Activated CD4-positive, alpha-beta memory T cell treated with anti-CD3 and anti-CD28 coated beads for 36 hours (primary cell): ENCODE data around the gene MAB21L4. TPM values are rescaled to one million over a fixed set of nuclear protein-coding genes. Genes with fewer than 3 reads are reported as not detected.
A peak's percentile ranks its signal among the peaks of the same experiment; 100 is the strongest.

Source experiments
- CTCF ChIA-PET: fragments of 350-600 bp; sonication (Branson Sonifier 250); formaldehyde crosslinking; loops from one replicate; lab custom pipeline; 2021; ENCODE audit warnings: antibody characterized with exemption, inconsistent platforms; lab: Charles Lee
- POLR2A ChIA-PET: fragments of 350-600 bp; sonication (Branson Sonifier 250); formaldehyde crosslinking; loops from one replicate; lab custom pipeline; 2021; ENCODE audit warnings: antibody characterized with exemption; lab: Charles Lee
- DNase-seq: peaks from one replicate; pipeline ENCODE4 v3.0.0-alpha.2; 2020
- H3K27ac Mint-ChIP-seq: one replicate; pipeline ENCODE4 v1.8.0; 2021; ENCODE audit warnings: mixed read lengths
- H3K27me3 Mint-ChIP-seq: one replicate; pipeline ENCODE4 v1.8.0; 2021; ENCODE audit warnings: mixed read lengths
- H3K36me3 Mint-ChIP-seq: one replicate; pipeline ENCODE4 v1.8.0; 2021; ENCODE audit warnings: mixed read lengths
- H3K4me1 Mint-ChIP-seq: one replicate; pipeline ENCODE4 v1.8.0; 2021; ENCODE audit warnings: low read depth, mixed read lengths
- H3K4me3 Mint-ChIP-seq: one replicate; pipeline ENCODE4 v1.8.0; 2021; ENCODE audit warnings: mild to moderate bottlenecking, mixed read lengths
- H3K9me3 Mint-ChIP-seq: one replicate; pipeline ENCODE4 v1.8.0; 2021; ENCODE audit warnings: mixed read lengths
- intact Hi-C: fragments of 100-400 bp; cut with micrococcal nuclease; formaldehyde crosslinking; loops from one replicate; pipeline ENCODE4 v1.15.1; 2023
- total RNA-seq, 2 experiments: library from RNA; stranded (reverse); gene quantifications; one replicate each; pipeline ENCODE4 v1.2.3, GENCODE V29; 2021

Gene MAB21L4
- not detected for total RNA-seq

DNA sequence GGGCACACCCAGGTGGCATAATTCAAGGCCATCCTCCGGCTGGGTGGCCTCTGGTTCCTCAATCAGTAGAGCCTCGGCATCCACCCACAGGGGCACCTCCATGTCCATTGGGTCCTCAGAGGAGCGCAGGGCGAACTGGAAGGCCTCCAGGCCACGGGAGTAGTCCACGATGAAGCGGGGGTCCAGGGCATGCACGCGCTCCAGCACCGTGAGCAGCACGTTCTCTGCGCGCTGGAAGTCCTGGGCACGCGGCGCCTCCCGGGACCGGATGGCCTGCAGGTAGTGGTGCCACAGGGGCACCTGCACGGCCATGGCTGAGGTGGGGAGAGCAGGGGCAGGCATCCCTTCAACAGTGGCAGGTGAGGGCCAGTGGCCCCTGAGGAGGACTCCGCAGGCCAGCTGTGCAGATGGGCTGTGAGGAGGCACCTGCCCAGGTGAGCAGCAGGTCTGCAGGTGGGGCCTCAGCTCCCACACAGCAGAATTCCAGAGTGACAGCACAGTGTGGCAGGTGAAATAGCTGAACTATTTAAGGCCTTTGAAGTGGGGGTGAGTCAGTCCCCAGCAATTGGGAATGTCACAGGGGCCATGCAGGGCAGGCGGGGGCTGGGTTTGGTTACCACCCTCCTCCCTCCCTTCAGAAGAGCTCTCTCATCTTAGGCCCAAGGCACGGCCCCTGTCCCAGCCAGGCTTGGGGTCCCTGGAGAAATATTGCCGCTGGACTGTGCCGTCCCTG is at the start of gene MAB21L4:
MAB21L4 (minus strand) TSS at position 501 of the 733 bp plus-strand sequence; CDS start at position 342, 159 bp downstream.
- H3K27me3 Mint-ChIP-seq: no peaks in the 10 kb centered on the region
- H3K4me3 Mint-ChIP-seq: no peak within 1 kb of the TSS
- POLR2A ChIA-PET: no interaction called here
- no peak for DNase-seq
- intact Hi-C loops: no loop called here
- H3K27ac Mint-ChIP-seq: no peak within 1 kb of the TSS
- CTCF ChIA-PET: no interaction called here
- no peaks in the 10 kb centered on the region for H3K4me1 Mint-ChIP-seq
- no peaks in the 10 kb centered on the region for H3K9me3 Mint-ChIP-seq
- no peaks in the 10 kb centered on the region for H3K36me3 Mint-ChIP-seq

DNA sequence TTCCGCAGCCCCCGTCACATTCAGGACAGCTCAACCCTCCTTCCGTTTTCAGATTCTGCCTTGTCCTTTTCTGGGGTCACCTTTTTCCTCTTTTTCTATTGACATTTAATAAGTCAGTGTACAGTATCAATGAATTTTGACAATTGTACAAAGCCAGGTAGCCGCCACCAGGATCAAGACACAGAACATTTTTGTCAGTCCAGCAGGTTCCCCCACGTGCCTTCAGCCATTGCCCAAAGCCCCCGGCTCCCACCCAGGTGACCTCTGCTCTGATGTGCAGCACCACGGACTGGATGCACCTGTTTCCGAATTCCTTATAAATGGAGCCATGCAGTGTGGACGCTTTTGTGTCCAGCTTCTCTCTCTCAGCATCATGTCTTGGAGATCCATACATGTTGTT is 40.1 kb upstream of the MAB21L4 start:
- peak; percentile 2 for DNase-seq
- ChIA-PET POLR2A (no interaction called here), CTCF (interaction anchor here (1.0 kb wide), 1 partner anchor 22 kb away, joined by 3 read pairs; no protein-coding TSS in a partner anchor)
- H3K36me3 Mint-ChIP-seq: no peaks in the 10 kb centered on the region
- intact Hi-C loops: no loop called here
- H3K27ac Mint-ChIP-seq: no peak overlapping the region
- H3K4me3 Mint-ChIP-seq: no peak overlapping the region
- peaks cover 17% of the 10 kb centered on the region for H3K9me3 Mint-ChIP-seq
- H3K27me3 Mint-ChIP-seq: peaks cover 9% of the 10 kb centered on the region
- no peaks in the 10 kb centered on the region for H3K4me1 Mint-ChIP-seq

DNA sequence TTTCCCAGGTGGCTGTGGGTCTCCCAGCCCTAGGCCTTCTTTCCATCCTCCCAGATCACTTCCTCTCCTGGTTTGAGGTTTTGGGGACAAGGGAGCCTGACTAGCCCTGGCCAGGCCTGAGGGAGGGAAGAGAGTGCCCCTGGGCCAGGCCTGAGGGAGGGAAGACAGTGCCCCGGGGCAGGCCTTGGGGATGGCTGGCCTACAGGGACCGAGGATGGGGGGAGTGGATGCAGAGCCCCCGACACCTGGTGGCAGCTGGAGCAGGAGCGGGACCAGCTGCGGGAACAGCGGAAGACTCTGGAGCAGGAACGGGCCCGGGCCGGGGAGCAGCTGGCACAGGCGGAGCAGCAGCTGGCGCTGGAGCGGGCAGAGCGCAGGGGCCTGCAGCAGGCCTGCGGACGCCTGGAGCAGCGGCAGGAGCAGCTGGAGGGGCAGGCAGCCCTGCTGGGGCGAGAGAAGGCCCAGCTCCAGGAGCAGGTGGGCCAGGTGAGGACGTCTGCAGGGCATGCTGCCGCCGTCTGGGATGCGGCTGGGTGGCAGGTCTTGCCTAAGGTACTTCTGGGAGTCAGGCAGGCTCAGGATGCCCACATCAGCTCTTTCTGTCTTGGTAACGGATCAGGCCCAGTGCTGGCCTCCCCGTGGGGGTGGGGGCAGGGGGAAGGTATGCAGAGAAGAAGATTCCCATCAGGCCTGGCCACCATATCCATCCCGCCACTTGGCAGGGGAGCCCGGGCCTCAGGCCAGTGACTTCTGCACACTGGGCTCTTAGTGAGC is 39.3 kb upstream of the MAB21L4 start:
- peaks cover under 1% of the 10 kb centered on the region for H3K27me3 Mint-ChIP-seq
- no peak overlapping the region for H3K27ac Mint-ChIP-seq
- H3K4me1 Mint-ChIP-seq: no peaks in the 10 kb centered on the region
- H3K9me3 Mint-ChIP-seq: peaks cover 15% of the 10 kb centered on the region
- peak; percentile 4 for DNase-seq
- POLR2A ChIA-PET: no interaction called here
- intact Hi-C loops: no loop called here
- CTCF ChIA-PET: interaction anchor here (1.0 kb wide), 1 partner anchor 21 kb away, joined by 3 read pairs; no protein-coding TSS in a partner anchor
- no peaks in the 10 kb centered on the region for H3K36me3 Mint-ChIP-seq
- H3K4me3 Mint-ChIP-seq: no peak overlapping the region

DNA sequence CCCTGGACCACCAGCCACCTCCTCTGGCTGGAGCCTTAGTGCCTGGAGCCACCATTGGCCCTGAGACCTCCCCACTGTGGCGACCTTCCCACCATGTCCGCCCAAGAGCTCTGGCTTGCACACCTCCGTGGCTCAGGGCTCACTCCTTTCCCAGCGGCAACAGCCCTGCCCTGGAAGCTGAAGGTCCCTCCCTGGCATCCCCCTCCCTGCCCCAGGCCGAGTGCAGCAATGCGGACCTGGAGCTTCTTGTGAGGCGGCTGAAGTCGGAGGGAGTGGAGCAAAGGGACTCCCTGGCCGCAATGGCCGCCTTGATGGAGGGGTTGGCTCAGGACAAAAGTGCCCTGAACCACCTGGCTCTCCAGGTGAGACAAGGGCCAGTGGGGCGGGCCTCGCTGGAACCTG is 38.7 kb upstream of the MAB21L4 start:
- intact Hi-C loops: no loop called here
- peaks cover 15% of the 10 kb centered on the region for H3K9me3 Mint-ChIP-seq
- H3K27me3 Mint-ChIP-seq: no peaks in the 10 kb centered on the region
- POLR2A ChIA-PET: no interaction called here
- DNase-seq: peak; percentile 6
- H3K36me3 Mint-ChIP-seq: no peaks in the 10 kb centered on the region
- H3K27ac Mint-ChIP-seq: no peak overlapping the region
- CTCF ChIA-PET: no interaction called here
- H3K4me3 Mint-ChIP-seq: no peak overlapping the region
- no peaks in the 10 kb centered on the region for H3K4me1 Mint-ChIP-seq

DNA sequence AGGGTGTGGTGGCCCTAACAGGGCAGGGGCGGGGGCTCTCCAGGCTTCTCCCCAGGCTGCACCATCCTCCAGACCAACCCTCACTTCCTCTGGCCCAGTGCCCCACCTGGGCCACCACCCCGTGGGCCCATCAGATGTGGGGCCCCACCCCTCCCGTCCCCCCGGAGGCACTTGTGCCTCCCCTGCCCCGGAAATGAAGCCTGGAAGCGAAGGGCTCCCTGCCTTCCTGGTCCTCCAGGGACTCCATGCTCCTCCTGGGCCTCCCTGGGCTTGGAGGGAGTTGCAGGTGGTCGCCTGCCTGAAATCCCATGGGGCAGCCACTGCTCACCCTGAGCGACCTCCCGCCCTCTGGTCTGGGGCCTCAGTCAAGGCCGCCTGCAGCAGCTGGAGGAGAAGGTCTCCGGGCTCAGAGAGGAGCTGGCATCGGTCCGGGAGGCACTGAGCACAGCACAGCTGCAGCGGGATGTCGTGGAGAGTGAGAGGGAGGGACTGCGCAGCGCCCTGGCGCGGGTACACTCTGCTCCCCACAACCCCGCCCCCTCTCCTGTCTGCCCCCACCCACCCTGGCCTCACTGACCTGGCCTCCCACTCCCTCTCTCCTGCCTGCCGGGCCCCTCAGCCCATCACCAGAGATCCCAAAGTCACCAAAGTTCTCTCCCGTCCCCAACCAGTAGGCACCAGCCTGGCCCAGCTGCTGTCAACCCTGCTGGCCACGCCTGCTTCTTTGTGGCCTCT is 38.2 kb upstream of the MAB21L4 start:
- ChIA-PET POLR2A (no interaction called here), CTCF (interaction anchor here (1.2 kb wide), 1 partner anchor 20 kb away, joined by 3 read pairs; no protein-coding TSS in a partner anchor)
- Mint-ChIP-seq H3K9me3 (peaks cover 15% of the 10 kb centered on the region), H3K27ac (no peak overlapping the region), H3K4me1 (no peaks in the 10 kb centered on the region), H3K4me3 (no peak overlapping the region), H3K36me3 (no peaks in the 10 kb centered on the region), H3K27me3 (peaks cover under 1% of the 10 kb centered on the region)
- peak; percentile 4 for DNase-seq
- intact Hi-C loops: no loop called here

DNA sequence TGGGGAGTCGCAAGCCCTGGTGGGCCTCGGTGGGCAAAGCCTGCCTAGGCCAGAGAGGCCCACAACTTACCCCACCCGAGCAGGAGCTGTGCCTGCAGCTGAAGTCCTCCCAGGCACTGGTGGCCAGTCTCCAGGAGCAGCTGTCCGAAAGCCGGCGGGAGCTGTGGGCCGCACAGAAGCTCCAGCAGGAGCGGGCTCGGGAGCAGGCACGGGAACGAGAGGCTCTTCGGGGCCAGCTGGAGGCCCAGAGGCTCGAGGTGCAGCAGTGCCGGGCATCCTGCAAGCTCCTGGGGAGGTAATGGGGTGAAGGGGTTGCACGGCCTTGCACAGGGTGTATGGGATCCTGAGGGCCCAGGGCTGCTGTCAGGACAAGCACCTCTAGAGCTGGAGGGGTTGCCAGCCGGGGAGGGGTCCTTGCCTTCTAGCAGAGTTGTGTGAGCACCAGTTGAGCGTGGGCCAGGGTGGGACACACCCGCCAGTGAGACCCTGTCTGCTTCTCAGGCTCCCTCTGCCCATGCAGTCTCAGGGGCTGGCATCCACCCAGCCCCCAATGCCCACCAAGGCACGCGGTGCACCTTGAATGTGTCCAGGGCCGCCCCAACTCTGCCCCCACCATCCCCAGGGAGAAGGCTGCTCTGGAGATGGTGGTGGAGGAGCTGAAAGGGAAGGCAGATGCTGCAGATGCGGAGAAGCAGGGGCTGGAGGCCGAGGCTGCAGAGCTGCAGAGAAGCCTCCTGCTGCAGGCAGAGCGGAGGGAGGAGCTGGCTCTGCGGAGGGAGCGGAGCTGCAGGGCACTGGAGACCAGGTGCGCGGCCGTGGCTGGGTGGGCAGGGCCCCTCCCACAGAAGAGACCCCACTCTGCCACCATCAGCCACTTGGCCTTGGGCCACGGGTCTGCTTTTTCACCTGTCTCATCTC is 37.4 kb upstream of the MAB21L4 start:
- no peaks in the 10 kb centered on the region for H3K36me3 Mint-ChIP-seq
- no peak overlapping the region for H3K4me3 Mint-ChIP-seq
- peaks cover 9% of the 10 kb centered on the region for H3K27me3 Mint-ChIP-seq
- H3K27ac Mint-ChIP-seq: no peak overlapping the region
- H3K4me1 Mint-ChIP-seq: no peaks in the 10 kb centered on the region
- POLR2A ChIA-PET: no interaction called here
- CTCF ChIA-PET: interaction anchor here (1.2 kb wide), 1 partner anchor 19 kb away, joined by 3 read pairs; no protein-coding TSS in a partner anchor
- peaks cover 12% of the 10 kb centered on the region for H3K9me3 Mint-ChIP-seq
- peak; percentile 3 for DNase-seq
- intact Hi-C loops: no loop called here

DNA sequence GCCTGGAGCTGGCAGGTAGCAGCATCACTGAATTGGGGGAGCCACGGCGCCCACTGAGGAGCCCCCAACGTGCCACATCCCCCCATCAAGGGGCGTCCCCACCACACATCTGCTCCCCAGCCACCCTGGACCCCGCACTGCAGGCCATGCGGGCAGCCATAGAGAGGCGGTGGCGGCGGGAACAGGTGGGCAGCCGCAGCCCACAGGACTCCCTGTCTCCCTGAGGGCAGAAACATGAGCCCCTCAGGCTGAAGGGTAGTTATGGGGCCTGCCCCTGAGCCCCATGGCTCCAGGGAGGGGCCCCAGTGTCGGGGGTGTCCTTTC is 36.7 kb upstream of the MAB21L4 start:
- Mint-ChIP-seq H3K4me3 (no peak overlapping the region), H3K27ac (no peak overlapping the region), H3K36me3 (no peaks in the 10 kb centered on the region), H3K27me3 (peaks cover 11% of the 10 kb centered on the region), H3K9me3 (peaks cover 11% of the 10 kb centered on the region), H3K4me1 (no peaks in the 10 kb centered on the region)
- intact Hi-C loops: no loop called here
- ChIA-PET POLR2A (no interaction called here), CTCF (no interaction called here)
- DNase-seq: no peak

DNA sequence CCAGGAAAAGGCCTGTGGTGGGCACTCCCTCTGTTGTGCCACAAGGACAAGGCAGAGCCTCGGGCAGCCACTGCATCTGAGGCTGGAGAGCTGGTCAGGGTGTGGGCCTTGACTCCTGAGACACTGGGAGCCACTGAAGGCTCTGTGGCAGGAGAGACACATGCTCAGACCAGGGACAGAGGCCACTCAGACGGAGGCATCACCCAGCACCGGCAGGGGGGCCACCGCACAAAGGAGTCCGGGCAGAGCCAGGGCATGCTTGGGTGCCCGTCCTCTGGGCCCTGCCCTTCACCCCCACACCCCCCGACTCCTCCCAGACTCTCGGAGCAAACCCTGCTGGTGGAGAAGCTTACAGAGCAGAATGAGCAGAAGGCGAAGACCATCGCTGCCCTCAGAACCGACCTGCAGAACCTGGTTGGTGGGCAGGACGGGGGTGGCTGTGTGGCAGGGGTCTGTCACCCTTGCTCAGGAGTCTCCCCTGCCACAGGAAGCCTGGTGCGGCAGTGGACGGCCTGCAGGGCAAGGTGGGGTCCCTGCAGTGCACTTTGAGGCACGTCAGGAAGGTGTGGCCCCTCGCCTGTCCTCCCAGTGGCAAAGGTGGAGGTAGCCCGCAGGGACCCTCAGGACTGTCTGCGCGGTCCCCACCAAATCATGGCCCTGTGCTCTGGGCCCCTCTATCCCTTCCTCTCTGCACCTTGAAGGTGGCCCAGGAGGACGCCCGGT is 36.2 kb upstream of the MAB21L4 start:
- ChIA-PET POLR2A (no interaction called here), CTCF (no interaction called here)
- Mint-ChIP-seq H3K4me3 (no peak overlapping the region), H3K9me3 (peaks cover 11% of the 10 kb centered on the region), H3K36me3 (no peaks in the 10 kb centered on the region), H3K27ac (no peak overlapping the region), H3K4me1 (no peaks in the 10 kb centered on the region), H3K27me3 (peaks cover 11% of the 10 kb centered on the region)
- DNase-seq: peak; percentile 4
- intact Hi-C loops: no loop called here

DNA sequence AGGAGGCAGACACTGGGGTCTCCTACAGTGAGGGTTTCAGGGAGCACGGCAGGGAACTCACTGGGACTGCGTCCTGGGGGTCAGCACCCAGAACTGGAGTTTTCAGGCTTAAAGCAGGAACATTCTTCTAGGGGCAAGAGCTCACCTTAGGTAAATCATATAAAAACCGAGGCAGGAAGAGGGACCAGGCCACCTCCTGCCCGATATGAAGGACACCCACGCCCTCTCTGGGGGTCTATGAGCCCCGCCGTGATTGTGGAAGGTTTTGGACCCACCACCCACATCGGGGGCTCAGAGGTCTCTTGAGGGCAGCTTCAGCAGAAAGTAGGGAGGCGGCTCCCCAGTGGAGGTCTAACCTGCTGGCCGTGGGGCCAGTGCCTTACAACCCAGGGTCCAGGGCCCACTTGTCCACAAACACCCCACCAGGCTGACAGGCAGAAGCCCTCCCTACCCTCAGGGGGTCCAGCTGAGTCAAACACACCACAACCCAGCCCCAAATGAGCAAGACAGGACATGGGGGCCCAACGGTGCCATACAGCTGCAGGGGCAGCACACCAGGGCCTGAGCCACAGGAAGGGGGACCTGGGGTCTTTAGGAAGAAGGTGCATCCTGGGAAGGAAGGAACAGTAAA is 35.5 kb upstream of the MAB21L4 start:
- CTCF ChIA-PET: no interaction called here
- peaks cover 11% of the 10 kb centered on the region for H3K27me3 Mint-ChIP-seq
- H3K27ac Mint-ChIP-seq: no peak overlapping the region
- peaks cover 5% of the 10 kb centered on the region for H3K9me3 Mint-ChIP-seq
- intact Hi-C loops: no loop called here
- H3K4me1 Mint-ChIP-seq: no peaks in the 10 kb centered on the region
- H3K36me3 Mint-ChIP-seq: no peaks in the 10 kb centered on the region
- no peak overlapping the region for H3K4me3 Mint-ChIP-seq
- POLR2A ChIA-PET: no interaction called here
- DNase-seq: no peak

DNA sequence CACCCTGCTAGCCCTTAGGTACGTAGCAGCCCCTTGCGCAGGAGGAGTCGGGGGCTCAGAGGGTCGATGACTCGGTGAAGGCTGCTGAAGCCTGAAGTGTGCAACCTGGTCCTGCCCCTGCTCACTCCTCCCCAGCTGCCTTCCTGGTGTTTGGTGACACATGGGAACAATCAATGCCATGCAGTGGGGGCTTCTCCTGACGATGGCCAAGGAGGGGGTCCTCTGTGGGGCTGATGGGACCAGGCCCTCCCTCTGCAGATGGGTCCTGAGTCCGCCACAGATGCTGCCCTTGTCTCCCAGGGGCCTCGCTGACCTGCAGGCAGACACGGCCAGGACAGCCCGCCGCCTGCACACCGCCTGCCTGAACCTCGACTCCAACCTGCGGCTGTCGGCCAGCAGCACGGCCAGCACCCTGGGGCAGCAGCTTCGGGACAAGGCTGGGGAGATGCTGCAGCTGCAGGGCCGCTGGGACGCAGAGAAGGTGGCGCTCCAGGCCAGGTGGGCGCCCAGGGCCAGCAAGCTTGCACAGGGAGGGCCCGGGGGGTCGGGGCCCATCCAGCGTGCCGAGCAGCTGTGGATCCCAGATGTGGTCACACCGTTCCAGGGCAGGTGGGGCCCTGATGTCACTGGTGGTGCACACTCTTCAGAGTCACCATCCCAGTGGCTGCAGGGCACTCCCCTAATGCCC is 34.8 kb upstream of the MAB21L4 start:
- H3K27ac Mint-ChIP-seq: no peak overlapping the region
- H3K4me3 Mint-ChIP-seq: no peak overlapping the region
- CTCF ChIA-PET: no interaction called here
- POLR2A ChIA-PET: no interaction called here
- peak; percentile 1 for DNase-seq
- no peaks in the 10 kb centered on the region for H3K9me3 Mint-ChIP-seq
- H3K36me3 Mint-ChIP-seq: no peaks in the 10 kb centered on the region
- no peaks in the 10 kb centered on the region for H3K4me1 Mint-ChIP-seq
- peaks cover 11% of the 10 kb centered on the region for H3K27me3 Mint-ChIP-seq
- intact Hi-C loops: no loop called here
